MCF 10A (cell line): Measurements from ENCODE around the gene TCERG1L. TPM values are rescaled to one million over a fixed set of nuclear protein-coding genes. Genes with fewer than 3 reads are reported as not detected.

Source experiments
- BruUV-seq: library from RNA; stranded (reverse); fragments of 400-500 nt; replicated peaks from 2 replicates; lab custom pipeline; 2021; lab: Mats Ljungman, UMichigan
- CTCF ChIA-PET: fragments of 300-600 bp; sonication (Branson Sonifier 250); formaldehyde crosslinking; extraction: SDS; loops from one replicate; lab custom pipeline; 2021; ENCODE audit warnings: antibody characterized with exemption, inconsistent platforms; lab: Yijun Ruan, JAX
- POLR2A ChIA-PET: fragments of 300-600, 350-650 bp; sonication (Branson Sonifier 250); formaldehyde crosslinking; extraction: SDS; loops from one replicate; lab custom pipeline; 2020; ENCODE audit warnings: antibody characterized with exemption, inconsistent platforms; lab: Yijun Ruan, JAX
- DNase-seq: peaks from one replicate; pipeline ENCODE4 v3.0.0-alpha.2; 2018; ENCODE audit not compliant: unreplicated experiment
- H3K27ac Mint-ChIP-seq: one replicate; pipeline ENCODE4 v1.8.0; 2022; ENCODE audit warnings: mild to moderate bottlenecking, low read depth, mixed read lengths; ENCODE audit not compliant: unreplicated experiment
- H3K27me3 Mint-ChIP-seq: one replicate; pipeline ENCODE4 v1.8.0; 2022; ENCODE audit warnings: mixed read lengths; ENCODE audit not compliant: insufficient read depth, unreplicated experiment
- H3K36me3 Mint-ChIP-seq: one replicate; pipeline ENCODE4 v1.8.0; 2022; ENCODE audit warnings: mild to moderate bottlenecking, moderate library complexity, mixed read lengths; ENCODE audit not compliant: insufficient read depth, unreplicated experiment
- H3K4me1 Mint-ChIP-seq: one replicate; pipeline ENCODE4 v1.8.0; 2022; ENCODE audit warnings: mixed read lengths; ENCODE audit not compliant: insufficient read depth, unreplicated experiment
- H3K4me3 Mint-ChIP-seq: one replicate; pipeline ENCODE4 v1.8.0; 2022; ENCODE audit warnings: mild to moderate bottlenecking, moderate library complexity, mixed read lengths; ENCODE audit not compliant: unreplicated experiment
- H3K9me3 Mint-ChIP-seq: one replicate; pipeline ENCODE4 v1.8.0; 2022; ENCODE audit warnings: mixed read lengths; ENCODE audit not compliant: unreplicated experiment
- CTCF ChIP-seq: fragments of 200-600 bp; IDR thresholded peaks from one replicate; pipeline ENCODE4 v1.8.0; 2022; ENCODE audit warnings: antibody characterized with exemption, mild to moderate bottlenecking; ENCODE audit not compliant: unreplicated experiment
- intact Hi-C: fragments of 100-400 bp; cut with micrococcal nuclease; formaldehyde crosslinking; loops from 2 replicates; pipeline ENCODE4 v1.14.1; 2022
- total RNA-seq: library from RNA; stranded (reverse); gene quantifications from 2 replicates; pipeline ENCODE4 v1.2.3, GENCODE V29; 2022

TCERG1L gene
- total RNA-seq, 1 experiment from 2014 or later = not detected

DNA sequence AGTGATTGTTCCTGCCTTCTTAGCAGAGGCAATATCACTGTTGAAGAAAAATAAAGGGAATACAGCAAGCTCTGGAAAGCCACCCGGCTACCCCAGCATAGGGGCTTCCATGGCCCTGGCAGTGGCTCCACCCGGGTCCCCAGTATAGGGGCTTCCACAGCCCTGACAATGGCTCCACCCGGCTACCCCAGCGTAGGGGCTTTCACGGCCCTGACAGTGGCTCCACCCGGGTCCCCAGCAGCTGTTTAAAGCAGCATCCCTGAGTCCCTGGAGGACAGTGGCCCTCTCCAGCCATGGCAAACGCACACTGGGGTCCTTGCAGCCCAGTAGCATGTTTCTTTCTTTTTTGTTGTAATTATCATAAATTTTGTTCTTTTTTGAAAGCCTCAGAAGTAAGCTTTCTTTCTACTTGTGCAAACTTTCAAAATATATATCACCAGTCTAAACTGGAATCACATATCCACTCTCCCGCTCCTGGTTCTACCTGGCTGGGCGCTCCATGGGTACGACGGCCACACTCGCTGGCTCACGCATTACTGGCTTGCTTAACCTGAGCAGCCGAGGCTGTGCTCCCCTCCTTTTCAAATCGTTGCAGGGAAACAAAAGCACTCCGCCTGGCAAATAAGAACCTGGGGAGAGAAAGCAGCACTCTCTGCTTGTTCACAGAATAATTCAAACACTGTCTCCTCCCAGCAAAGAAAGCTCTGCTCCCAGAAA is 62.1 kb downstream of the TCERG1L start:
- CTCF ChIA-PET = no interaction called here

DNA sequence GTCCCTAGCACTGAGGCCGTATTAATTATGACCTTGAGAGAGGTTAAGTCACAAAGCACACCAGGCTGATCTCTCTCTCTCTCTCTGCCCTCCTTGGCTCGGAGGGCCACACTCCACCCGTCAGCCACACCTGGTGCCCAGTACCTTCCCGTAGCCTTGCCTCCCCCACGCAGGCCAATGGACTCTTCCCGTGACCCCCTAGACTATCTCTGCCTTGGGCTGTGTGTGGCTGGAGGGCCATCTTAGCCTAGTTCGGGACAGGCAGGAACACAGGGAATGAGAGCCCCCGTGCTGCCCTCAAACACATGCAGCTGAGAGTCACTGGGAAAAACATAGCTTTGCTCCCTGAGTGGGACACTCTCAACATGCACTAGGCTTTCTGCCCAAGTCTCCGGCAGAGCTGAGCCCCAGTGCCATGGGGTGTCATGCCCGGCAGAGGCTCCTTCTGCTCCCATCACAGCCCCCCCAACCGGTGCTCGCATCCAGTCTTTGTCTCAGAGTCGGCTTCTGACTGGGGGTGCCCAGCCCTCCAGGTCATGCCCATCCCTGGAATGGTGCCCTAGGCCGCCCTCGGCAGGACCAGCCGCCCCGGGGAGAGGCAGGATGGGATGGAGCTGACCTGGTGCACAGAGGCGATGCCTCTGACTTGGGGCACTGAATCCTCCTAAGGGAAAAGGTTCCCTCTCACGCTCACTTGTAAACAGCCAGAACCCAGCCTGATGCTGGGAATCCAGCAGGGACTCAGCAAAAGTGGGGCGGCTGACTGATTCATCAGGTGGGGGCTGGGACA is 63.0 kb downstream of the TCERG1L start:
- BruUV-seq = no TSS peak
- H3K36me3 Mint-ChIP-seq = no peaks in the 10 kb centered on the region
- H3K27me3 Mint-ChIP-seq = no peaks in the 10 kb centered on the region
- CTCF ChIA-PET = no interaction called here
- no peak for DNase-seq
- no peaks in the 10 kb centered on the region for H3K4me1 Mint-ChIP-seq
- intact Hi-C loops = no loop called here
- H3K9me3 Mint-ChIP-seq = peaks cover 30% of the 10 kb centered on the region
- H3K4me3 Mint-ChIP-seq = no peak overlapping the region
- no peak for TF ChIP-seq CTCF
- POLR2A ChIA-PET = interaction anchor here (0.7 kb wide), 1 partner anchor 514 kb away, joined by 4 read pairs; no protein-coding TSS in a partner anchor
- no peak overlapping the region for H3K27ac Mint-ChIP-seq

More for the DNA sequence above, 62.1 kb downstream of the TCERG1L start:
- no peak overlapping the region for H3K27ac Mint-ChIP-seq
- no peaks in the 10 kb centered on the region for H3K4me1 Mint-ChIP-seq
- H3K9me3 Mint-ChIP-seq = peaks cover 30% of the 10 kb centered on the region
- POLR2A ChIA-PET = interaction anchor here (0.7 kb wide), 1 partner anchor 513 kb away, joined by 4 read pairs; no protein-coding TSS in a partner anchor
- TF ChIP-seq CTCF = no peak
- DNase-seq = no peak
- intact Hi-C loops = no loop called here
- H3K36me3 Mint-ChIP-seq = no peaks in the 10 kb centered on the region
- H3K4me3 Mint-ChIP-seq = no peak overlapping the region
- H3K27me3 Mint-ChIP-seq = no peaks in the 10 kb centered on the region
- no TSS peak for BruUV-seq

- Mint-ChIP-seq H3K9me3 (peaks cover 23% of the 10 kb centered on the region), H3K4me3 (no peak overlapping the region), H3K4me1 (no peaks in the 10 kb centered on the region), H3K27me3 (no peaks in the 10 kb centered on the region), H3K36me3 (no peaks in the 10 kb centered on the region), H3K27ac (no peak overlapping the region)
- no TSS peak for BruUV-seq
- no peak for TF ChIP-seq CTCF
- ChIA-PET CTCF (no interaction called here), POLR2A (no interaction called here)
- no peak for DNase-seq
- intact Hi-C loops = no loop called here
Observed at GRCh38 chr10:131247873-131248272, 63.6 kb downstream of the TCERG1L start.

DNA sequence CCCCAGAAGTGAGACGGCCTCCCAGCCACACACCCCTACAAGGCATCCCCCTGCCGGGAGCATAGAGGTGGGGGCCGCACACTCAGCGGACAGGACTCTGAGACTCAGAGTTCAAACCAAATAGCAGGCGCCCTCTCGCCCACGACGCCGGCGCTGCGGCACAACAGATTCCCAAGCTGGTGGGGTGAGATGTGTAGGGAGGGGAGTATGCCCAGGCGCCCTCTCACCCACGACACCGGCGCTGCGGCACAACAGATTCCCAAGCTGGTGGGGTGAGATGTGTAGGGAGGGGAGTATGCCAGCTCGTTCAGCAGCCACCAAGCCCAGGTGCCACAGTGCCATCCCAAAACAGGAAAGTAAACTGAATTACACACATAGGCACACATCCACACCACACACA is 64.7 kb downstream of the TCERG1L start:
- no peak for DNase-seq
- no peak for TF ChIP-seq CTCF
- H3K36me3 Mint-ChIP-seq = no peaks in the 10 kb centered on the region
- no peaks in the 10 kb centered on the region for H3K27me3 Mint-ChIP-seq
- ChIA-PET CTCF (no interaction called here), POLR2A (no interaction called here)
- BruUV-seq = no TSS peak
- intact Hi-C loops = no loop called here
- H3K4me3 Mint-ChIP-seq = no peak overlapping the region
- peaks cover 20% of the 10 kb centered on the region for H3K9me3 Mint-ChIP-seq
- no peak overlapping the region for H3K27ac Mint-ChIP-seq
- H3K4me1 Mint-ChIP-seq = no peaks in the 10 kb centered on the region
